Tibial artery (tissue), 4 donors: ENCODE measurements around the gene SIPA1.

Experiments used
- DNase-seq, 2 donors: peaks; one replicate each; pipeline ENCODE4 v3.0.0-alpha.2; 2019
- H3K27ac ChIP-seq, 2 donors: fragments of 200-600 bp; sonication (generic) in 1 of 2; 1 replicate in 1 of 2; 2 replicates in 1 of 2; pipeline ENCODE4 v1.5.1; 2018 to 2019; ENCODE audit warnings: mild to moderate bottlenecking in 1 of 2
- H3K27me3 ChIP-seq, 2 donors: fragments of 200-600 bp; sonication (generic) in 1 of 2; one replicate each; pipeline versions ENCODE4 v1.5.1 to v1.6.0; 2016 to 2019
- H3K36me3 ChIP-seq, 3 donors: fragments of 200-600 bp; sonication (generic) in 2 of 3; one replicate each; pipeline ENCODE4 v1.5.1; 2016 to 2019; ENCODE audit warnings: mild to moderate bottlenecking in 2 of 3
- H3K4me1 ChIP-seq, 4 donors: fragments of 200-600 bp; sonication (generic) in 2 of 4; 1 replicate in 3 of 4; 2 replicates in 1 of 4; pipeline ENCODE4 v1.5.1; 2016 to 2019
- H3K4me3 ChIP-seq, 2 donors: fragments of 200-600 bp; sonication (generic) in 1 of 2; 1 replicate in 1 of 2; 2 replicates in 1 of 2; pipeline ENCODE4 v1.5.1; 2018 to 2019; ENCODE audit warnings: mild to moderate bottlenecking in 2 of 2
- H3K9me3 ChIP-seq, 3 donors: fragments of 200-600 bp; sonication (generic) in 1 of 3; one replicate each; pipeline ENCODE4 v1.5.1; 2016 to 2019
- intact Hi-C: fragments of 100-400 bp; cut with DNase I; formaldehyde crosslinking; loops from one replicate; pipeline ENCODE4 v1.15.0; 2023; ENCODE audit warnings: low total_unique reads
- TF ChIP-seq, protein P1 (sequence below), 2 experiments: fragments of 200-600 bp in 1 of 2; fragments of 450-650 bp in 1 of 2; IDR thresholded peaks; one replicate each; pipeline ENCODE4 v1.5.1; 2017 to 2019; ENCODE audit warnings: antibody characterized with exemption in 2 of 2, mild to moderate bottlenecking in 1 of 2, moderate library complexity in 1 of 2

SIPA1 gene

DNA sequence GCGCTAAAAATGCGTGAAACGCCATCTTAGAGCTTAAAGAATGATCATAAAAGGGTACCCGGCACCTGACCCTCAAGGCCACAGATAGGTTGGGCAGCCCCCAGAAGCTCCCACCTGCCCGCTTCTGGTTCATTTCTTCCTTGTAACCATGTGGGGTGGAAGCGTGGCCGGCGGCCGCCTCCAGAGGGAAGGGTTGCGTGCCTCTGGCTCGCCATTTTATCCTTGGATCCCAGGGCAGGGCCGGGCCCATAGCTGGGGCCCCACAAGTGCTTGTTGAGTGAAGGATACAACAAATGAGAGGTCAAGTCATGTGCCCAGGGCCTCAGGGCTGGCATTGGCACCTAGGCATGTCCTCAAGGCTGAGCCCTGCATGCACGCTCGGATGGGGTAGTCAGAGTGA lies 16.4 kb upstream of the SIPA1 start:
- Histone ChIP-seq H3K27me3 (no peaks in the 10 kb centered on the region), H3K9me3 (no peaks in the 10 kb centered on the region), H3K4me3 (no peak overlapping the region), H3K27ac (no peak overlapping the region), H3K4me1 (peaks cover 0 to 21% (median 13%) of the 10 kb centered on the region in 4 donors), H3K36me3 (peaks cover 60 to 98% (median 89%) of the 10 kb centered on the region in 3 donors)
- TF ChIP-seq, protein P1, sequence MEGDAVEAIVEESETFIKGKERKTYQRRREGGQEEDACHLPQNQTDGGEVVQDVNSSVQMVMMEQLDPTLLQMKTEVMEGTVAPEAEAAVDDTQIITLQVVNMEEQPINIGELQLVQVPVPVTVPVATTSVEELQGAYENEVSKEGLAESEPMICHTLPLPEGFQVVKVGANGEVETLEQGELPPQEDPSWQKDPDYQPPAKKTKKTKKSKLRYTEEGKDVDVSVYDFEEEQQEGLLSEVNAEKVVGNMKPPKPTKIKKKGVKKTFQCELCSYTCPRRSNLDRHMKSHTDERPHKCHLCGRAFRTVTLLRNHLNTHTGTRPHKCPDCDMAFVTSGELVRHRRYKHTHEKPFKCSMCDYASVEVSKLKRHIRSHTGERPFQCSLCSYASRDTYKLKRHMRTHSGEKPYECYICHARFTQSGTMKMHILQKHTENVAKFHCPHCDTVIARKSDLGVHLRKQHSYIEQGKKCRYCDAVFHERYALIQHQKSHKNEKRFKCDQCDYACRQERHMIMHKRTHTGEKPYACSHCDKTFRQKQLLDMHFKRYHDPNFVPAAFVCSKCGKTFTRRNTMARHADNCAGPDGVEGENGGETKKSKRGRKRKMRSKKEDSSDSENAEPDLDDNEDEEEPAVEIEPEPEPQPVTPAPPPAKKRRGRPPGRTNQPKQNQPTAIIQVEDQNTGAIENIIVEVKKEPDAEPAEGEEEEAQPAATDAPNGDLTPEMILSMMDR (IDR thresholded peaks at IDR 0.05): no peak
- intact Hi-C loops: no loop called here
- no peak for DNase-seq

DNA sequence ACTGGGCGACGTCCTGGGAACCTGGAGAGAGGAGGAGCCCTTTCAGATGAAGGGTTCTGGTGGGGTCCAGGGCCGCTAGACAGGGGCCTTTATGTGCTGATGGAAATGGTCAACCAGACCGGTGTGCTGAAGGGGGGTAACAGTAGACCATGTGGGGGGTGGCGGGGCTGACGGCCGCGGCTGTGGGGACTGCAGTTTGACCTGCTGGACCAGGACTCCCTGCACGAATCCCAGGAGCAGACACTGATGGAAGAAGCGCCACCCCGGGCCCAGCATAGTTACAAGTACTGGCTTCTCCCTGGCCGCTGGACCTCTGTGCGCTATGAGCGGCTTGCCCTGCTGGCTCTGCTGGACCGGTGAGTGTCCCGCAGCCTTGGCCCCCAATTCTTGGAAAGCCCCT lies 15.9 kb upstream of the SIPA1 start:
- intact Hi-C loops: no loop called here
- peaks cover 0 to 16% (median 7%) of the 10 kb centered on the region in 4 donors for H3K4me1 ChIP-seq
- peaks cover 65 to 100% (median 94%) of the 10 kb centered on the region in 3 donors for H3K36me3 ChIP-seq
- H3K27me3 ChIP-seq: no peaks in the 10 kb centered on the region
- no peak overlapping the region for H3K27ac ChIP-seq
- no peak for DNase-seq
- TF ChIP-seq, protein P1 (IDR thresholded peaks at IDR 0.05): no peak
- H3K9me3 ChIP-seq: no peaks in the 10 kb centered on the region
- no peak overlapping the region for H3K4me3 ChIP-seq

DNA sequence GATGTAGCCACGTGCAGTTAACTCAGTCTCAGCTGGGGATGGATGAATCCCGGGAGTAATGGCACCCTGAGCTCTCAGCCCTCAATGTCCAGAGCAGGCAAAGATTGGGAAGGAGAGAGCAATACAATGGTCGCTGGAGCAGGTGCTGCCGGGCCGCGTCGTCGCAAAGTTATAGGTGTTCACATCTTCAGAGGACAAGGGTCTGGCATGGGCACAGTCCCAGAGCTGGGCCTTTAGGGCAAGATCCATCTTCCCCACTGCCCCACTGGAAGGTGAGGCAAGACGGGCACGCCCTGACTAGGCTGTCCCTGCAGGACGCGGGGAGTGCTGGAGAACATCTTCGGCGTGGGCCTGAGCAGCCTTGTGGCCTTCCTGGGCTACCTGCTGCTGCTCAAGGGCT lies 14.7 kb upstream of the SIPA1 start:
- H3K4me1 ChIP-seq: peaks cover 0 to 7% (median 0%) of the 10 kb centered on the region in 4 donors
- DNase-seq: no peak
- no peak overlapping the region for H3K4me3 ChIP-seq
- H3K9me3 ChIP-seq: no peaks in the 10 kb centered on the region
- H3K36me3 ChIP-seq: peaks cover 72 to 100% (median 95%) of the 10 kb centered on the region in 3 donors
- TF ChIP-seq, protein P1 (IDR thresholded peaks at IDR 0.05): no peak
- H3K27me3 ChIP-seq: no peaks in the 10 kb centered on the region
- H3K27ac ChIP-seq: no peak overlapping the region
- intact Hi-C loops: no loop called here

DNA sequence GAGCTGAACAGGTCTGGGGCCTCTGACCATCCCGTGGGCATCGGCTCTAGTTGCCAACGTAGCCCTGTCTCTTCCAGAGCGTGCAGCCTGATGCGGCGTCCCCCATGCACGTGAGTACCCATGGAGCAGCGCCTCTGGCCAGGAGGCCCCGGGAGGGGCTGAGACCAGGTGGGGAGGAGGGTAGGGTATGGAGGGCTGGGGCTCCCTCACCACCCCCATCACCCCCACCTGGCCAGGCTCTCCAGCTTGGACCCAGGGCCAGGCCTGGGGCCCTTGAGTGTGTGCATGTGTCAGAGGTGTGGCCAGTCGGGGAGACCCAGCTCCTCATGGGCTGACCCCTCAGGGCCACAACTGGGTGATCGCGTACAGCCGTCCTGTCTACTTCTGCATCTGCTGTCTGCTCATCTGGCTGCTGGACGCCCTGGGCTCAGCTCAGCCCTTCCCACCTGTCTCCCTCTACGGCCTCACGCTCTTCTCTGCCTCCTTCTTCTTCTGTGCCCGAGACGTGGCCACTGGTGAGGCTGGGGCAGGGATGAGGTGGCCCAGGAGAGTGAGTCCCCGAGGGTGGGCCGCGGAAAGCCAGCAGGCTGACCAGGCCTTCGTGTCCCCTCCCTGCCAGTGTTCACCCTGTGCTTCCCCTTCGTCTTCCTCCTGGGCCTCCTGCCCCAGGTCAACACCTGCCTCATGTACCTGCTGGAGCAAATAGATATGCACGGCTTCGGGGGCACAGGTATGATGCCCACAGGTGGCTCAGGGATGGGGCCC lies 13.9 kb upstream of the SIPA1 start:
- intact Hi-C loops: no loop called here
- H3K36me3 ChIP-seq: peaks cover 72 to 100% (median 95%) of the 10 kb centered on the region in 3 donors
- TF ChIP-seq, protein P1 (IDR thresholded peaks at IDR 0.05): no peak
- H3K27me3 ChIP-seq: no peaks in the 10 kb centered on the region
- H3K9me3 ChIP-seq: no peaks in the 10 kb centered on the region
- peak in 1 of 2 donors; percentile 60 for DNase-seq
- H3K27ac ChIP-seq: no peak overlapping the region
- H3K4me1 ChIP-seq: no peaks in the 10 kb centered on the region
- no peak overlapping the region for H3K4me3 ChIP-seq

DNA sequence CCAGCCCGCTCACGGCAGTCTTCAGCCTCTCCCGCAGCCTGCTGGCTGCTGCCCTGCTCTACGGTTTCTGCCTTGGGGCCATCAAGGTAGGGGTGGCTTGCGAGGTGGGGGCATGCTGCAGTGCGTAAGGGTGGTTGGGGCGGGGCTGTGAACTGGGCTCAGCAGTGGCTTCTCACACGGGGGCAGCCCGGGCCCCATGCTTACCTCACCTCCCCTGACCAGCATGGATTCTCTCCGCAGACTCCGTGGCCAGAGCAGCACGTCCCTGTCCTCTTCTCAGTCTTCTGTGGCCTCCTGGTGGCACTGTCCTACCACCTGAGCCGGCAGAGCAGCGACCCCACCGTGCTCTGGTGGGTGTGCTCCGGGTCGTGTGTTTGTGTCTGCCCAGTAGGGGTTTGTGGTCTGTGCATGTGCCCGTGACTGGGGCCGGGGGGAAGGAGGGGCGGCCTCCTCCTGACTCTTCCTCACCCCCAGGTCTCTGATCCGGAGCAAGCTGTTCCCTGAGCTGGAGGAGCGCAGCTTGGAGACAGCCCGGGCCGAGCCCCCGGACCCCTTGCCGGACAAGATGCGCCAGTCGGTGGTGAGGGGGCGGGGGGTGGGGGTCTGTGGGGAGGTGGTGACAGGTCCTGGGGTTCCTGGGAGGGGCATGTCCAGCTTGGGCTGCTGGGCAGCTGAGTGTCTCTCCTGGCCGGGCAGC lies 12.8 kb upstream of the SIPA1 start:
- Histone ChIP-seq H3K36me3 (peaks cover 73 to 100% (median 95%) of the 10 kb centered on the region in 3 donors), H3K27me3 (no peaks in the 10 kb centered on the region), H3K4me3 (no peak overlapping the region), H3K9me3 (no peaks in the 10 kb centered on the region), H3K4me1 (no peaks in the 10 kb centered on the region), H3K27ac (no peak overlapping the region)
- TF ChIP-seq, protein P1 (IDR thresholded peaks at IDR 0.05): no peak
- intact Hi-C loops: loop anchor here (5.0 kb wide), 1 partner anchor 197 kb away; no protein-coding TSS in a partner anchor
- DNase-seq: peak in 1 of 2 donors; percentile 61
